Naive thymus-derived CD8-positive, alpha-beta T cell (primary cell): Measurements from ENCODE around the gene RNF10. TPM values are rescaled to one million over a fixed set of nuclear protein-coding genes. Genes with fewer than 3 reads are reported as not detected.
A peak's percentile ranks its signal among the peaks of the same experiment; 100 is the strongest.
"Not testable (repeated sequence)": the region's sequence is repeated elsewhere in the genome, so short reads cannot be mapped to it uniquely, and the experiment has no call there.

Experiments used
- ATAC-seq, 2 donors: fragments of 150-1000 bp; cut with Tn5 transposase in 1 of 2; sonication (Bioruptor Pico), chemical (Tn5 transposase) in 1 of 2; 1 replicate in 1 of 2; 2 replicates in 1 of 2; pipeline ENCODE4 v1.10.0; 2021; ENCODE audit warnings: mild to moderate bottlenecking in 2 of 2, moderate library complexity in 2 of 2
- POLR2A ChIA-PET: fragments of 350-600 bp; sonication (Branson Sonifier 250); formaldehyde crosslinking; loops from one replicate; lab custom pipeline; 2021; ENCODE audit warnings: antibody characterized with exemption; lab: Charles Lee
- DNase-seq, 10 donors: peaks; one replicate each; pipeline versions ENCODE4 v3.0.0 to v3.0.0-alpha.2; 2020 to 2022
- H3K27ac Mint-ChIP-seq, 10 donors: one replicate each; pipeline ENCODE4 v1.8.0; 2020 to 2022; ENCODE audit warnings: mild to moderate bottlenecking in 10 of 10, mixed read lengths in 10 of 10, moderate library complexity in 4 of 10, inconsistent platforms in 1 of 10
- H3K27me3 Mint-ChIP-seq, 5 donors: one replicate each; pipeline ENCODE4 v1.8.0; 2021 to 2022; ENCODE audit warnings: mixed read lengths in 5 of 5
- H3K36me3 Mint-ChIP-seq, 3 donors: one replicate each; pipeline ENCODE4 v1.8.0; 2020 to 2022; ENCODE audit warnings: mixed read lengths in 3 of 3, mild to moderate bottlenecking in 2 of 3, inconsistent platforms in 1 of 3
- H3K4me1 Mint-ChIP-seq, 4 donors: one replicate each; pipeline ENCODE4 v1.8.0; 2021 to 2022; ENCODE audit warnings: mixed read lengths in 4 of 4
- H3K4me3 Mint-ChIP-seq, 10 donors: one replicate each; pipeline ENCODE4 v1.8.0; 2020 to 2022; ENCODE audit warnings: mild to moderate bottlenecking in 10 of 10, mixed read lengths in 10 of 10, moderate library complexity in 6 of 10, inconsistent platforms in 1 of 10
- H3K9me3 Mint-ChIP-seq, 9 donors: one replicate each; pipeline ENCODE4 v1.8.0; 2020 to 2022; ENCODE audit warnings: mixed read lengths in 9 of 9, mild to moderate bottlenecking in 3 of 9, inconsistent platforms in 1 of 9, moderate library complexity in 1 of 9
- polyA plus RNA-seq, 3 donors: library from polyadenylated mRNA; unstranded; fragments of 300-500 nt; fragmentation: Illumina TruSeq; gene quantifications; one replicate each; pipeline ENCODE4 v1.2.3, GENCODE V29; 2021
- total RNA-seq, 8 experiments: library from RNA in 2 of 8; stranded (reverse) in 2 of 8; gene quantifications; one replicate each; pipeline ENCODE4 v1.2.3 and lab custom pipeline; 2021 to 2026

Gene RNF10
- total RNA-seq (100 to 1,000 TPM; 246 to 247 TPM), polyA plus RNA-seq (100 to 1,000 TPM in 1 of 3 donors, 10 to 100 TPM in 2; 84.3 to 119 (median 86.1) TPM), total RNA-seq (lab: John Stamatoyannopoulos, UW) (123 to 264 (median 145) reads per million in 6 experiments)

DNA sequence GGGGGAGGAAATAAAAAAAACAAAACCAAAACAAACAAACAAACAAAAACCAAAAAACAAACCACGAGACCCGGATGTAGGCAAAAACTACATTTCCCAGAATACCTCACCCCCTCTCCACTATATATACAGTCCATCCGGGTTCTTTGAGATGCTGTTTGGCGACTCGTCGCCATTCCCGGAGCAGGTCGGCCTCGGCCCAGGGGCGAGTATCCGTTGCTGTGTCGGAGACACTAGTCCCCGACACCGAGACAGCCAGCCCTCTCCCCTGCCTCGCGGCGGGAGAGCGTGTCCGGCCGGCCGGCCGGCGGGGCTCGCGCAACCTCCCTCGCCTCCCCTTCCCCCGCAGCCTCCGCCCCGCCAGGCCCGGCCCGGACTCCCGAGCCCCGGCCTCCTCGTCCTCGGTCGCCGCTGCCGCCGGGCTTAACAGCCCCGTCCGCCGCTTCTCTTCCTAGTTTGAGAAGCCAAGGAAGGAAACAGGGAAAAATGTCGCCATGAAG lies at the start of gene RNF10:
TSS of gene RNF10 (plus strand) at position 154 of the 500 bp plus-strand sequence. CDS start 456 bp downstream, outside the sequence.
- Mint-ChIP-seq H3K36me3 (peaks cover 0 to 11% (median 0%) of the 10 kb centered on the region in 3 donors), H3K4me1 (peaks cover 24 to 59% (median 48%) of the 10 kb centered on the region in 4 donors), H3K4me3 (peak within 1 kb of the TSS; percentile 91 to 97 (median 94)), H3K9me3 (no peaks in the 10 kb centered on the region), H3K27me3 (no peaks in the 10 kb centered on the region), H3K27ac (peak within 1 kb of the TSS; percentile 90 to 97 (median 95))
- peak; percentile 72 to 76 for ATAC-seq
- POLR2A ChIA-PET, result interaction anchor here (0.8 to 2.0 kb wide), 10 partner anchors 9 to 333 kb away, joined by 3 to 6 read pairs (median 4); partner anchors contain the start of genes COX6A1, DYNLL1, RNU4-1 and RPLP0
- DNase-seq, result peak; percentile 55 to 91 (median 75)

DNA sequence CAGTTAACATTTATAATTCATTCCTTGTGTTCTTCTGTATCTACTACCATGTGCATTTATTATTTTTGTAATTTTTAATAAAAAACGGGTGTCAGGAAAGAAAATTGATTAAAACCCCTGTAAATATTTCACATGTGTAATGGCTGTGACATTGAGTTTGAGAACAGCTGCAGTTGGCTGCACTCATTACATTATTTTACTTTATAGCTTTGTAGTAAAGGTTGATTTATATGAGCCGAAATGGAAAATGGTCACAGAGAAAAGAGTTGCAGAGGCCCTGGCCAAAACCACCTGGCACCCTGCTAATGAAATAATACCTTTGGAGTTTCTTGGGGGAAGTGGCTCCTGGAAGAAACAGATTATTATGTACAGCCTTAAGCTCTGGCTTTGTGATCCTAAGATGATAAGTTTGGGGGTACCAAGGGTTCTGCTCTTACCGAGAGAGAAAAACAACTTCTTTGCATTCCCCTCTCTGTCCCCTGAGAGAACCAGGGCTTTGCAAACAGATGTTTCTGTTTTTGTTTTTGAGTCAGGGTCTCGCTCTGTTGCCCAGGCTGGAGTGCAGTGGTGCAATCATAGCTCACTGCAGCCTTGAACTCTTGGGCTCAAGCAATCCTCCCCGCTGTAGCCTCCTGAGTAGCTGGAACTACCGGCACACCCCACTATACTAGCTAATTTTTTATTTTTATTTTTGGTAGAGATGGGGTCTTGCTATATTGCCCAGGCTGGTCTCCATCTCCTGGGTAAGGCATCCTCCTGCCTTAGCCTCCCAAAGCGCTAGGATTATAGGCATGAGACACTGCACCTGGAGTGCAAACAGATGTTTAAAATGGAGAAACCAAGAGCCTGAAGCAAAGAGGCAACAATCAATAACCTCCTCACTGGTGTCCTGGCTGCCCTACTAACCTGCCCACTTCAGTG lies 47.9 kb upstream of the RNF10 start:
- H3K4me3 Mint-ChIP-seq, result no peak overlapping the region
- no peaks in the 10 kb centered on the region for H3K9me3 Mint-ChIP-seq
- H3K4me1 Mint-ChIP-seq, result peaks cover 0 to 12% (median 4%) of the 10 kb centered on the region in 4 donors
- no peak for ATAC-seq
- POLR2A ChIA-PET, result interaction anchor here (0.6 kb wide), 1 partner anchor 54 kb away, joined by 3 read pairs; no protein-coding TSS in a partner anchor
- H3K27ac Mint-ChIP-seq, result no peak overlapping the region
- no peaks in the 10 kb centered on the region for H3K27me3 Mint-ChIP-seq
- DNase-seq, result no peak
- peaks cover 0 to 2% (median 2%) of the 10 kb centered on the region in 3 donors for H3K36me3 Mint-ChIP-seq

DNA sequence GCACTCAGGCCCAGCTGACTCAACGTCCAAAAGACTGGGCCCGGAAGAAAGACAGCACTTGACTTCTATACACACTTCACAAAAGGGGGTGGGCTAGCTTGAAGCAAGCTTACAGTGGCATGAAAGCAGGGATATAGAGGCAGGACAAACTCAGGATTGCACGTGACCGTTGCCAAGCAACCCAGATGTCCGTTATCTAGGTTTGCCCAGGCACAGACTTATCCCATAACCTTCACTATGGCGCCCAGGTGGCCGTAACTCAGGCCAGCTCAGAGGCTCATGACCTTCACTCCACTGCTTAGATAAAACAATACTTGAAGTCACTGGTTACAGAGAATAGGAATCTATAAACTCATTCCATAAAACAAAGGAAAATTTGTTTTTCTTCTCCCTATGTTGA lies 46.6 kb upstream of the RNF10 start:
- not testable (repeated sequence) for DNase-seq, H3K4me1 Mint-ChIP-seq, H3K4me3 Mint-ChIP-seq, H3K27ac Mint-ChIP-seq, H3K36me3 Mint-ChIP-seq, H3K9me3 Mint-ChIP-seq, ATAC-seq, H3K27me3 Mint-ChIP-seq
- POLR2A ChIA-PET, result interaction anchor here (0.7 kb wide), 1 partner anchor 1374 kb away, joined by 4 read pairs; no protein-coding TSS in a partner anchor

DNA sequence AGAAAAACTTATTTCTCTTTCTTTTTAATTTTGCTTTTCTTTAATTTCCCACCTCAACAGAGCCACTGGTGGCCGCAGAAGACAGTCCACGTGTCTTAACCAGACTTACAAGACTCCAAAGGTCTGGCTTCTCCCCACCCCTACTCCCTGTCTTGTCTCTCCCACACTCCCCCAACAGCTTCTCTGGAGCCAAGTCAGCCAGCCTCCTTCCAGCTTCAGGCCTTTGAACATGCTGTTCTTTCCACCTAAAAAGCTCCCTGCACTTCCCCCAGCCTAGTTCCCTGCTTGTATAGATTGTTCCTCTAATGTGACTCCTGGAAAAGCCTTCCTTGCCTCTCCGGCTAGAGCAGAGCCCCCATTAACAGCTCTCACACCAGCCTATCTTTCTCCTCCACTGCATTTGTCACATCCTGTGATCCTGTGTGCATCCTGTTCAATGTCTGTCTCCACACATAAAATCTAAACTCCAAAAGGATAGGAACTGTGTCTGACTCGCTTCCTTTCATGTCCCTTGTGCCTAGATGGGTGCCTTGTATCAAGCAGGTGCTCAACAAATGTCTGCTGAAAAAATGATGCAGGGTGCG lies 46.0 kb upstream of the RNF10 start:
- peaks cover 0 to 2% (median under 1%) of the 10 kb centered on the region in 3 donors for H3K36me3 Mint-ChIP-seq
- POLR2A ChIA-PET, result interaction anchor here (1.1 kb wide), 1 partner anchor 19 kb away, joined by 4 read pairs; the partner anchor contains the start of gene SRSF9
- peaks cover 0 to 8% (median 3%) of the 10 kb centered on the region in 4 donors for H3K4me1 Mint-ChIP-seq
- DNase-seq (no peak), ATAC-seq (no peak)
- no peaks in the 10 kb centered on the region for H3K9me3 Mint-ChIP-seq
- H3K27ac Mint-ChIP-seq, result peak overlapping the region in 2 of 10 donors; percentile 47 to 59
- H3K27me3 Mint-ChIP-seq, result no peaks in the 10 kb centered on the region
- no peak overlapping the region for H3K4me3 Mint-ChIP-seq

DNA sequence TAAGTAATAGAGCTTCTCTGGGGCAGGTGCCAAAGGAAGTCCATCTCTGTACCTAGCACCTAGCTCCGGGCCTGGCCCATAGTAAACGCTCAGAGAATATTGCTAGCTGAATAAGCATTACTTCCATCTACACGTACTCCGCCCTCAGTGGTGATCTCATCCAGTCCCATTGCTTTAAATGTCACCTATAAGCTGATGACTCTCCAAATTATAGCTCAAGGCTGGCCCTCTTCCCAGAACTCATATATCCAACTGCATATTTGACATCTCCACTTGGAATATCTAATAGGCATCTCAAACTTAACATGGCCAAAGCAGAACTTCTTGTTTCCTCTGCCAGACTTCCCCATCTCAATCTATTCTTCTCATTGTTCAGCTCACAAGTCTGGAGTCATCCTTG lies 45.1 kb upstream of the RNF10 start:
- DNase-seq (no peak), ATAC-seq (no peak)
- no peak overlapping the region for H3K27ac Mint-ChIP-seq
- peaks cover 0 to 2% (median 0%) of the 10 kb centered on the region in 3 donors for H3K36me3 Mint-ChIP-seq
- H3K9me3 Mint-ChIP-seq, result no peaks in the 10 kb centered on the region
- H3K4me3 Mint-ChIP-seq, result no peak overlapping the region
- no peaks in the 10 kb centered on the region for H3K27me3 Mint-ChIP-seq
- H3K4me1 Mint-ChIP-seq, result peaks cover 0 to 3% (median 0%) of the 10 kb centered on the region in 4 donors
- POLR2A ChIA-PET, result interaction anchor here (1.1 kb wide), 1 partner anchor 19 kb away, joined by 4 read pairs; the partner anchor contains the start of gene SRSF9

DNA sequence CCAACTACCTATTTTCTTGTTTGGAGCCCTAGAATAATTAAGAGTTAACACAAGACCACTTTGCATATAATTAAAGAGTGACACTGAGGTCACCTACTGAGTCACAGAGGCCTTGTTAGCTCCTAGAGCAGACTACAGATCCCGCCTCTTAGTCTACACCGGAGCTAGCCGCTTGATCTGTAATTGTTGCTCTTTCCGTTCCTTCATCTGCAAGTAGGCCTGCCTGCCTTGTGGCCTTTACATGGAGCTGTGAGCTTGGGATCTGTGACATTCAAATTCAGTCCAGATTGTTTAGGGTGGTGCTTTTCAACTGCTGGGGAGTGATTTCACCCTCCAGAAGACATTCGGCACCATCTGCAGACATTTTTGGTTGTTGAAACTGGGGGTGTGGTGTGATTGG lies 43.8 kb upstream of the RNF10 start:
- no peaks in the 10 kb centered on the region for H3K9me3 Mint-ChIP-seq
- H3K36me3 Mint-ChIP-seq, result peaks cover 0 to 2% (median 0%) of the 10 kb centered on the region in 3 donors
- H3K4me1 Mint-ChIP-seq, result peaks cover 3 to 8% (median 5%) of the 10 kb centered on the region in 4 donors
- no peak overlapping the region for H3K27ac Mint-ChIP-seq
- ATAC-seq, result no peak
- POLR2A ChIA-PET, result no interaction called here
- no peak overlapping the region for H3K4me3 Mint-ChIP-seq
- DNase-seq, result no peak
- no peaks in the 10 kb centered on the region for H3K27me3 Mint-ChIP-seq

DNA sequence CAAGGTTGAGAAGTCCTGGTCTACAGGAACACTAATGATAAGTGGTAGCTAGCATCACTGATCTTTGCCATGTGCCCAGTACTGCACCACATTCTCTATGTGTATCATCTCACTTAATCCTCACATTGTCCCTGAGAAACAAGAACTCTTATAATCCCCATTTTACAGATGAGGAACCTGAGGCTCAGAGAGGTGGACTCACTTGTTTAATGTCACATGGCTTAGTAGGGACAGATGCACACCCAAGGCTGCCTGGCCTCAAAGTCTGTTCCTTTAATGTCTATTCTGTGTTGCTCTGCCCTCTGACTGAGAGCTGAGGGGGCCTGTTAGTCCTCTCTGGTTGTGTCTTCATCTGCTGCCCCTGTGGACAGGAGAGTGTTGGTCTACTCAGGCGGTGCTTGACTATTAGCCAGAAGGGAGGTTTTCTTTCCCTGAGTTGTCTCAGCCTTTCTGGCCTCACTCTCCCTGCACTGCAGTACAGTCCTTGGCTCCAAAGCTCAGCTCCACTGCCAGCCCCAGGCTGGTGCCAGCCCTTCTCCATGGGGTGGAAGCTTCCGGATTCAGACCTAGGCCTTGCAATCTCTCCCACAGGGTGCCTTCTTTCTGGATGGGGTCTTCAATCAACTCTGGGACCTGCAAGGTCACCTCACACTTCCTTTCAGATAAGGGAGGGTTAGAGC lies 43.2 kb upstream of the RNF10 start:
- ATAC-seq (no peak), DNase-seq (no peak)
- Mint-ChIP-seq H3K27me3 (peaks cover 0 to 2% (median 0%) of the 10 kb centered on the region in 5 donors), H3K27ac (no peak overlapping the region), H3K9me3 (no peaks in the 10 kb centered on the region), H3K4me1 (peaks cover 3 to 11% (median 9%) of the 10 kb centered on the region in 4 donors), H3K36me3 (peaks cover 0 to 2% (median 0%) of the 10 kb centered on the region in 3 donors), H3K4me3 (no peak overlapping the region)
- POLR2A ChIA-PET, result interaction anchor here (0.6 to 1.1 kb wide), 2 partner anchors 23 to 165 kb away, joined by 3 read pairs; no protein-coding TSS in a partner anchor

DNA sequence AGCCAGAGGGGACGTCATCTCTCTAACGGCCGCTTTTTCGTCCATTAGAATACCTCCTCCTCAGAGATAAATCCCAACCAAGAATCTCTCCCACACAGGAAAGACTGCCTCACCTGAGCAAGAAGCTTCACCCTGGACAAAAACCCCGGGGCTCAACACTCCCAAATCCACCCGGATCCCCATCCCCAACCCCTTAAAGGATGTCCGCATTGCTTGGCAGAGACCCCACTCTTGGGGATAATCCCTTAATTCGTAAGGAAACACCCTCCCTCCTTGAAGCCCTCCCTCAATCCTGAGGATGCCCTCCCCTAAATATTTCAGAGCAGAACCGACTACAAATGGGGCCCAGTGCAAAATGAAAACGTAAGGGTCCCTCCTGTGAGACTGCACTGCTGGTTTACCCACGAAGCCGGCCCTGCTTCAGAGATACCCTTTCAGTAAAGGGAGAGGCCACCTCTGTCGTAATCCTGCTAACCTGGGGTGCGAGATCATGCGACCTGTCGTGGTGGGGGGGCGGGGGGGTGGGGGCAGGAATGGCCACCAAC lies 38.9 kb upstream of the RNF10 start:
- H3K27ac Mint-ChIP-seq, result peak overlapping the region; percentile 58 to 96 (median 90)
- POLR2A ChIA-PET, result interaction anchor here (0.6 to 5.9 kb wide), 10 partner anchors 27 to 294 kb away, joined by 3 to 52 read pairs (median 4); partner anchors contain the start of genes COQ5, RNF10, RPLP0 and SRSF9

DNA sequence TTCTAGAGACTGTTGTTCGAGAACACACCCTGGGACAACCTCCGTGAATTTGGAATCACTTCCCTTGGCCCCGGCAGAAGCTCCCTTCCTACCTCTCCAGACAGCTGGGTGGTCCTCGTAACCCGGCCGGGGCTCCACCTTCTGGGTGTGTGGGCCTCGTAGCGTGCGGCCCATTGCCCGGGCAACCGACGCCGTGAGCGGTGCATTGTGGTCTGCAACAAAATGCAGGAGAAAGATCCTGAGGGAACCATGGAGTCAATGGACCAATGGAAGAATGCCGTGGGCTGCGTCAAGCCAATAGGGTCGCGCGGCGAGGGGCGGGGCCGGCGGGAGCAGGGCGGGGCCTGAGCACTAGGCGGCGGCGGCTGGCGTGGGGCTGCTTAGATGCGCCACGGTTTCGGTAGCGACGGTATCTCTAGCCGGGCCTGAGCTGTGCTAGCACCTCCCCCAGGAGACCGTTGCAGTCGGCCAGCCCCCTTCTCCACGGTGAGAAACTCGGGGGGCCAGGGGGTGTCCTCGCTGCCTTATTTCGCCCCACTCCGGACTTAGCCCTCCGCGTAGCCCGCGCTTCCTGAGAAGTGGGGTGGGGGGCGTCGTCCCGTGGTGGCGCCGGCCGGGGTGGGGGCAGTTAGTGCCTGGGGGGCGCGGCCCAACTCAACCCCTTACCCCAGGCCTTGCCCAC lies 38.3 kb upstream of the RNF10 start, which contains the start of gene DYNLL1:
TSS of gene DYNLL1 (plus strand) at position 383 of the 682 bp plus-strand sequence. CDS start 309 bp downstream, outside the sequence.
- Mint-ChIP-seq H3K27me3 (peaks cover 0 to 2% (median 0%) of the 10 kb centered on the region in 5 donors), H3K27ac (peak within 1 kb of the TSS; percentile 58 to 96 (median 94)), H3K4me1 (peaks cover 13 to 37% (median 25%) of the 10 kb centered on the region in 4 donors), H3K9me3 (no peaks in the 10 kb centered on the region), H3K4me3 (peak within 1 kb of the TSS; percentile 83 to 98 (median 94)), H3K36me3 (peaks cover 0 to 29% (median 0%) of the 10 kb centered on the region in 3 donors)
- DNase-seq, result peak; percentile 95 to 100 (median 98)
- peak; percentile 91 to 95 for ATAC-seq
- POLR2A ChIA-PET, result interaction anchor here (0.6 to 5.9 kb wide), 12 partner anchors 17 to 295 kb away, joined by 3 to 52 read pairs (median 4); partner anchors contain the start of genes POP5, RNF10, RPLP0 and SRSF9

More for the DNA sequence above, 38.9 kb upstream of the RNF10 start:
- peaks cover 13 to 33% (median 25%) of the 10 kb centered on the region in 4 donors for H3K4me1 Mint-ChIP-seq
- DNase-seq (no peak), ATAC-seq (no peak)
- H3K36me3 Mint-ChIP-seq, result peaks cover 0 to 22% (median 0%) of the 10 kb centered on the region in 3 donors
- H3K9me3 Mint-ChIP-seq, result no peaks in the 10 kb centered on the region
- peaks cover 0 to 2% (median 0%) of the 10 kb centered on the region in 5 donors for H3K27me3 Mint-ChIP-seq
- peak overlapping the region; percentile 83 to 98 (median 94) for H3K4me3 Mint-ChIP-seq

DNA sequence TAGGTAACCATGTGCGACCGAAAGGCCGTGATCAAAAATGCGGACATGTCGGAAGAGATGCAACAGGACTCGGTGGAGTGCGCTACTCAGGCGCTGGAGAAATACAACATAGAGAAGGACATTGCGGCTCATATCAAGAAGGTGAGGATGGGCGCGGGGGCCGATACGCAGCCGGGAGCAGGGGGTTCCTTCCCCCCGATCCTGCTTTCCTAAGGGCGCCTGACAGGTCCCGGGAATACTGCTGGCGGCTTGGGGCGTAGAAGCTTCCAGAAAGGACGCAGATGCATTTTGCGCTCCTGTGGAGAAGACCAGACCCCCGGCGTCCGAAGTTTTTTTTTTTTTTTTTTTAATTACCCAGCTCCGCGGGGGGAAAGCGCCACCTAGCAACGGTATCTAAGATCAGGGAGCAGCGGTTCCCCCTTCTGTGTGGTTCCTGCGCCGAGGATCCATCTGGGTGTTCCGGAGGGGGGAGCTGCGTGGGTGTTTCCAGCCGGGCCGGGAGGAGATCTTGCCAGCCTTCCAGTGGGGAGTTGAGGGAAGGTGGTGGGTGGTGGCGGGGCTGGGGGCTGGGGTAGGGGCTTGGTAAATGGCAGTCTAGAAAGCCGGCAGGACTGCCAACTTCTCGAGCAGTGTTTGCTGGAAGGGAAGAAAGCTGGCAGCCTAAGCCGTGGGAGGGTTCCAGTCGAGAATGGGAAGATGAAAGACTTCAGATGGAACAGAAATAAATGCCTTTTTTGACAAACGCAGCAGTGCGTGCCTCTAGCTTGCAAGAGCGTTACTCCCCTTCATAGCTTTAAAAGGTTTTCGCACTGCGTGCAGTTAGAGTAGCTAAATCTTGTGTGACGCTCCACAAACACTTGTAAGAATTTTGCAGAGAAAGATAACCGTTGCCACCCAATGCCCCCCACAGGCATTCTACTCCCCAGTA lies 37.5 kb upstream of the RNF10 start:
- POLR2A ChIA-PET, result interaction anchor here (0.5 to 5.9 kb wide), 15 partner anchors 16 to 1987 kb away, joined by 3 to 52 read pairs (median 4); partner anchors contain the start of genes COQ5, POP5, RNF10 and RPLP0
- Mint-ChIP-seq H3K27ac (peak overlapping the region; percentile 58 to 96 (median 94)), H3K4me1 (peaks cover 13 to 37% (median 25%) of the 10 kb centered on the region in 4 donors), H3K27me3 (peaks cover 0 to 2% (median 0%) of the 10 kb centered on the region in 5 donors), H3K9me3 (no peaks in the 10 kb centered on the region), H3K36me3 (peaks cover 0 to 34% (median 0%) of the 10 kb centered on the region in 3 donors), H3K4me3 (peak overlapping the region; percentile 83 to 98 (median 94))
- peak; percentile 39 to 46 for ATAC-seq
- peak; percentile 41 to 82 (median 54) for DNase-seq
